ENCODE data around the gene PRKCE.

DNA sequence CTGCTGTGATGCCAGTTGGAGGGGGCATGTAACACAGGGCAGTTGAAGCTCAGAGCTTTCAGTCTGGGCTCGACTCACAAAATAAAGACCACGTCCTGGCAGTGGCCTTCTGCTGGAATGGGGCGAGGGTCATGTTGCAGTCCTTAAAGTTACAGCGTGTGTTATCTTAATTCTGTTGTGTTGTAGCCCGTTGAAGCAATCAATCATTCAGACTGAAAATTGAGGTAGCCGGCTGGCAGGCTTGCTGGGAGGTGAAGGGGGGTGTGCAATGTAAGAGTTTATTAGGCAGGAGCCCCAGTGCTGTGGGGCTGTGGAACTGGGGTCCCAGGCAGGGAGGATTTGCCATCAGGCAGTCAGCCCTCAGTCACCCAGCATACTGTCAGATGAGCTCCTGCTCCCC lies 508.9 kb downstream of the PRKCE start:
- TF ChIP-seq MAFK (IDR thresholded peaks at IDR 0.05; ENCODE audit: low read depth, low read length) (no peak), EP300 (IDR thresholded peaks at IDR 0.05; ENCODE audit: borderline replicate concordance in 1 of 2, low read depth in 2 of 2, low read length in 2 of 2) (no peak), POLR2A (IDR thresholded peaks at IDR 0.05; ENCODE audit: control extremely low read depth in 1 of 2, low read depth in 2 of 2, low read length in 2 of 2) (no peak), EZH2 (IDR thresholded peaks at IDR 0.05; ENCODE audit: low read depth, low read length, severe bottlenecking) (no peak), GABPA (IDR thresholded peaks at IDR 0.05; ENCODE audit: borderline replicate concordance, insufficient read depth, low read length) (no peak), BACH1 (IDR thresholded peaks at IDR 0.05; ENCODE audit: low read length) (no peak)
